Measurements from ENCODE around the gene NHLRC4. TPM values are rescaled to one million over a fixed set of nuclear protein-coding genes. Genes with fewer than 3 reads are reported as not detected.
A peak's percentile ranks its signal among the peaks of the same experiment; 100 is the strongest.

Gene NHLRC4
- total and polyA plus RNA-seq, 2 of the 13 experiments (the other 11 are each of a cell fraction or from before 2014, with no cell fraction given), result 0.40 to 0.59 TPM

GRCh38 chr16:543301-544164 is 23.3 kb upstream of the NHLRC4 start (continued):
- TF ChIP-seq ZNF180 (CRISPR knock-in tag; IDR thresholded peaks at IDR 0.05; ENCODE audit: borderline replicate concordance, low read depth) (no peak), TMF1 (CRISPR knock-in tag; IDR thresholded peaks at IDR 0.05; ENCODE audit: low read depth) (no peak), DNMT1 (CRISPR knock-in tag; IDR thresholded peaks at IDR 0.05) (no peak), HHEX (CRISPR knock-in tag; IDR thresholded peaks at IDR 0.05) (no peak), SKI (IDR thresholded peaks at IDR 0.05; ENCODE audit: partially characterized antibody) (peak; percentile 32), IRF2 (CRISPR knock-in tag; IDR thresholded peaks at IDR 0.05) (peak; percentile 12; the same call in 1 of the 2 replicates), ZNF407 (CRISPR knock-in tag; IDR thresholded peaks at IDR 0.05; ENCODE audit: not compliant biosample characterization) (no peak), ERF (CRISPR knock-in tag; IDR thresholded peaks at IDR 0.05) (peak; percentile 43; the same call in 1 of the 2 replicates), PLRG1 (conservative IDR thresholded peaks at IDR 0.05) (no peak), ZNF362 (CRISPR knock-in tag; IDR thresholded peaks at IDR 0.05; ENCODE audit: borderline replicate concordance) (no peak), ZNF720 (CRISPR knock-in tag; IDR thresholded peaks at IDR 0.05) (no peak), ZNF564 (CRISPR knock-in tag; IDR thresholded peaks at IDR 0.05) (no peak), THAP7 (CRISPR knock-in tag; IDR thresholded peaks at IDR 0.05) (no peak; the same call in 1 of the 2 replicates), SNRNP70 (IDR thresholded peaks at IDR 0.05; ENCODE audit: low read depth, low read length) (no peak), ZBTB8A (CRISPR knock-in tag; IDR thresholded peaks at IDR 0.05; ENCODE audit: borderline replicate concordance, low read depth) (no peak), POLR2G (IDR thresholded peaks at IDR 0.05; ENCODE audit: low read depth, low read length) (peak; percentile 46; the same call in 1 of the 2 replicates), ZBTB46 (CRISPR knock-in tag; IDR thresholded peaks at IDR 0.05; ENCODE audit: borderline replicate concordance) (0 out of 2 replicates have a peak, but pooled peaks have one; percentile 73), KLF9 (CRISPR knock-in tag; IDR thresholded peaks at IDR 0.05; ENCODE audit: low read depth) (no peak)
